Measurements from ENCODE around the gene SND1. TPM values are rescaled to one million over a fixed set of nuclear protein-coding genes. Genes with fewer than 3 reads are reported as not detected.

SND1 gene
- polyA plus RNA-seq, 3 donors: 46.5 to 97.3 (median 79.8) TPM

- intact Hi-C loops (cut with micrococcal nuclease): no loop called here
- no peak overlapping the region for H3K4me3 ChIP-seq (replicated peaks in 1 of 3; ENCODE audit: low read depth in 2 of 3, low read length in 3 of 3)
- peak overlapping the region in 1 of 2 donors; percentile 42 for H3K4me3 Mint-ChIP-seq
Observed at GRCh38 chr7:128112781-128113221, 460.8 kb downstream of the SND1 start.

GRCh38 chr7:128113839-128114238, 461.8 kb downstream of the SND1 start:
- Mint-ChIP-seq H3K9me3 (peaks cover 0 to 3% (median 0%) of the 10 kb centered on the region in 7 donors), H3K4me3 (peak overlapping the region in 1 of 2 donors; percentile 66), H3K27me3 (ENCODE audit: low read depth in 3 of 3) (peaks cover 1 to 5% (median 1%) of the 10 kb centered on the region in 3 donors), H3K36me3 (no peaks in the 10 kb centered on the region), H3K27ac (no peak overlapping the region), H3K4me1 (peaks cover 63% of the 10 kb centered on the region)
- H3K27me3 ChIP-seq (ENCODE audit: control insufficient read depth in 2 of 2, insufficient read depth in 2 of 2, low read length in 2 of 2): no peaks in the 10 kb centered on the region
- H3K27ac ChIP-seq (ENCODE audit: low read depth in 1 of 2, low read length in 2 of 2): no peak overlapping the region
- H3K4me2 ChIP-seq (replicated peaks; ENCODE audit: extremely low read depth, low read length, poor library complexity, severe bottlenecking): no peak overlapping the region
- no peak for DNase-seq
- no peaks in the 10 kb centered on the region for H4K20me1 ChIP-seq (ENCODE audit: insufficient read depth, low read length)
- no peaks in the 10 kb centered on the region for H3K9me3 ChIP-seq (replicated peaks in 1 of 2; ENCODE audit: control insufficient read depth in 1 of 2, insufficient read depth in 1 of 2, low read length in 2 of 2)
- no peak for TF ChIP-seq CTCF (IDR thresholded peaks at IDR 0.05)
- no peaks in the 10 kb centered on the region for H3K36me3 ChIP-seq (replicated peaks in 1 of 2; ENCODE audit: control insufficient read depth in 1 of 2, insufficient read depth in 2 of 2, low read length in 2 of 2)
- intact Hi-C loops (cut with micrococcal nuclease): no loop called here
- no peak overlapping the region for H2AFZ ChIP-seq (ENCODE audit: insufficient read depth, low read depth, low read length, poor library complexity, severe bottlenecking)
- no peaks in the 10 kb centered on the region for H3K79me2 ChIP-seq (ENCODE audit: insufficient read depth, low read length)
- H3K4me3 ChIP-seq (replicated peaks in 1 of 3; ENCODE audit: low read depth in 2 of 3, low read length in 3 of 3): no peak overlapping the region
- WGBS (ENCODE audit: insufficient coverage): 85% methylated on average over 4 of the region's 4 CpGs
- no peak overlapping the region for H3K9ac ChIP-seq (ENCODE audit: insufficient read depth, low read length, poor library complexity, severe bottlenecking)
- peaks cover 51% of the 10 kb centered on the region in 2 donors for H3K4me1 ChIP-seq (ENCODE audit: control insufficient read depth in 1 of 2, insufficient read depth in 2 of 2, low read length in 2 of 2)

More at GRCh38 chr7:128112781-128113221, 460.8 kb downstream of the SND1 start:
- no peaks in the 10 kb centered on the region for H4K20me1 ChIP-seq (ENCODE audit: insufficient read depth, low read length)
- H3K79me2 ChIP-seq (ENCODE audit: insufficient read depth, low read length): no peaks in the 10 kb centered on the region
- no peaks in the 10 kb centered on the region for H3K36me3 ChIP-seq (replicated peaks in 1 of 2; ENCODE audit: control insufficient read depth in 1 of 2, insufficient read depth in 2 of 2, low read length in 2 of 2)
- H3K27me3 Mint-ChIP-seq (ENCODE audit: low read depth in 3 of 3): peaks cover 1 to 5% (median 1%) of the 10 kb centered on the region in 3 donors
- H3K27me3 ChIP-seq (ENCODE audit: control insufficient read depth in 2 of 2, insufficient read depth in 2 of 2, low read length in 2 of 2): no peaks in the 10 kb centered on the region
- peaks cover 58 to 60% of the 10 kb centered on the region in 2 donors for H3K4me1 ChIP-seq (ENCODE audit: control insufficient read depth in 1 of 2, insufficient read depth in 2 of 2, low read length in 2 of 2)
- no peak overlapping the region for H3K4me2 ChIP-seq (replicated peaks; ENCODE audit: extremely low read depth, low read length, poor library complexity, severe bottlenecking)
- H3K9me3 Mint-ChIP-seq: peaks cover 0 to 3% (median 0%) of the 10 kb centered on the region in 7 donors
- no peak overlapping the region for H3K9ac ChIP-seq (ENCODE audit: insufficient read depth, low read length, poor library complexity, severe bottlenecking)
- peak overlapping the region in 1 of 7 donors; percentile 59 for H3K27ac Mint-ChIP-seq
- H3K4me1 Mint-ChIP-seq: peaks cover 65% of the 10 kb centered on the region
- no peaks in the 10 kb centered on the region for H3K36me3 Mint-ChIP-seq
- no peak for TF ChIP-seq CTCF (IDR thresholded peaks at IDR 0.05)
- no peak overlapping the region for H3K27ac ChIP-seq (ENCODE audit: low read depth in 1 of 2, low read length in 2 of 2)
- peak overlapping the region; percentile 27 for H2AFZ ChIP-seq (ENCODE audit: insufficient read depth, low read depth, low read length, poor library complexity, severe bottlenecking)
- 44% methylated on average over 2 of the region's 4 CpGs for WGBS (ENCODE audit: insufficient coverage)
- DNase-seq: no peak
- H3K9me3 ChIP-seq (replicated peaks in 1 of 2; ENCODE audit: control insufficient read depth in 1 of 2, insufficient read depth in 1 of 2, low read length in 2 of 2): no peaks in the 10 kb centered on the region

Measured in CD14-positive monocyte (primary cell).